ENCODE results near the gene RAPH1. TPM values are rescaled to one million over a fixed set of nuclear protein-coding genes. Genes with fewer than 3 reads are reported as not detected.
A peak's percentile ranks its signal among the peaks of the same experiment; 100 is the strongest.

The RAPH1 gene
- total RNA-seq, 1 donor from 2014 or later, result 71.6 TPM

DNA sequence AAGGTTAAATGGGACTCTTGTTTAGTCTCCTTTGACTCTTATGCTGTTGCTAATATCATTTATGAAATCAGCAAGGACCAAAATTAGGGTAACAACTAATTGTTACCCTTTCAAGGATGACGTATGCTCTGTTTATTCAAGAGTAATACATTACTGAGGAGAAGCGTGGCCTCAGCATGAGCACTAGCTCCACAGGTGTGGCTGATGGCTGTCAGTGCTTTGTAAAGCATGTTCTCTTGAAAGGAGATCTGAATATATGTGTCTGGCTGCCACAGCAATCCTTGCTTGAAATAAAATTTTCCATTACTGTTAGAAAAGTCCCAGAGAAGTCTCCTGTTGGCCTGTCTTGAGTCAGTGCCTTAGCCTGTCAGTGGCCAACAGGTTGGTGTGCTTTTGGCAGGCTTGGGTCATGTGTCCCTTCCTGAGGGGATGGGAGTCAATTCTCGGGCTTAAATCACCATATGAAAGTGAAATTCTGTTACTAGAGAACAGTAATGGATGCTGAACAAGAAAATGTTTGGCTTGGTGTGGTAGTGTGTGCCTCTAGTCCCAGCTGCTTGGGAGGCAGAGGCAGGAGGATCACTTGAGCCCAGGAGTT lies 174.2 kb downstream of the RAPH1 start:
- H3K4me3 Mint-ChIP-seq (ENCODE audit: unreplicated experiment), result no peak overlapping the region
- H3K4me1 Mint-ChIP-seq (ENCODE audit: low read depth), result peaks cover 10% of the 10 kb centered on the region
- TF ChIP-seq, protein P1, sequence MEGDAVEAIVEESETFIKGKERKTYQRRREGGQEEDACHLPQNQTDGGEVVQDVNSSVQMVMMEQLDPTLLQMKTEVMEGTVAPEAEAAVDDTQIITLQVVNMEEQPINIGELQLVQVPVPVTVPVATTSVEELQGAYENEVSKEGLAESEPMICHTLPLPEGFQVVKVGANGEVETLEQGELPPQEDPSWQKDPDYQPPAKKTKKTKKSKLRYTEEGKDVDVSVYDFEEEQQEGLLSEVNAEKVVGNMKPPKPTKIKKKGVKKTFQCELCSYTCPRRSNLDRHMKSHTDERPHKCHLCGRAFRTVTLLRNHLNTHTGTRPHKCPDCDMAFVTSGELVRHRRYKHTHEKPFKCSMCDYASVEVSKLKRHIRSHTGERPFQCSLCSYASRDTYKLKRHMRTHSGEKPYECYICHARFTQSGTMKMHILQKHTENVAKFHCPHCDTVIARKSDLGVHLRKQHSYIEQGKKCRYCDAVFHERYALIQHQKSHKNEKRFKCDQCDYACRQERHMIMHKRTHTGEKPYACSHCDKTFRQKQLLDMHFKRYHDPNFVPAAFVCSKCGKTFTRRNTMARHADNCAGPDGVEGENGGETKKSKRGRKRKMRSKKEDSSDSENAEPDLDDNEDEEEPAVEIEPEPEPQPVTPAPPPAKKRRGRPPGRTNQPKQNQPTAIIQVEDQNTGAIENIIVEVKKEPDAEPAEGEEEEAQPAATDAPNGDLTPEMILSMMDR (IDR thresholded peaks at IDR 0.05), result no peak
- H3K36me3 Mint-ChIP-seq (ENCODE audit: low read depth), result no peaks in the 10 kb centered on the region
- no peaks in the 10 kb centered on the region for H3K27me3 Mint-ChIP-seq (ENCODE audit: low read depth)
- no peaks in the 10 kb centered on the region for H3K9me3 Mint-ChIP-seq (ENCODE audit: low read depth)
- peak overlapping the region; percentile 6 for H3K27ac Mint-ChIP-seq (ENCODE audit: unreplicated experiment)
- no peak for DNase-seq (ENCODE audit: low spot score)

DNA sequence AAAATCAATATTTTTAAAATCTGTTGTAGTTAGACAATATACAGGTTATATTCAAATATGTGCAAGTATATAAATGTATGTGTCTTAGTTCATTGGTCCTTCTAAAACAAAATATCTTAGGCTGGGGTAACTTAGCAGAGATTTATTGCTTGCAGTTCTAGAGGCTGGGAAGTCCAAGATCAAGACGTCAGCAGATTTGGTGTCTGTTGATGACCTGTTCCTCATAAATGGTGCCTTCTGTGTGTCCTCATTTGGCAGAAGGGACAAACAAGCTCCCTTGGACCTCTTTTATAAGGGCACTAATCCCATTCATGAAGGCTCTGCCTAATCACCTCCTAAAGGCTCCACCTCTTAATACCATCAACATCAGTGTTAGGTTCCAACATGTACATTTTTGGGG lies 175.7 kb downstream of the RAPH1 start:
- H3K36me3 Mint-ChIP-seq (ENCODE audit: low read depth), result no peaks in the 10 kb centered on the region
- no peaks in the 10 kb centered on the region for H3K27me3 Mint-ChIP-seq (ENCODE audit: low read depth)
- TF ChIP-seq, protein P1 (IDR thresholded peaks at IDR 0.05), result no peak
- no peak overlapping the region for H3K4me3 Mint-ChIP-seq (ENCODE audit: unreplicated experiment)
- no peaks in the 10 kb centered on the region for H3K9me3 Mint-ChIP-seq (ENCODE audit: low read depth)
- no peak overlapping the region for H3K27ac Mint-ChIP-seq (ENCODE audit: unreplicated experiment)
- peaks cover 10% of the 10 kb centered on the region for H3K4me1 Mint-ChIP-seq (ENCODE audit: low read depth)
- no peak for DNase-seq (ENCODE audit: low spot score)

DNA sequence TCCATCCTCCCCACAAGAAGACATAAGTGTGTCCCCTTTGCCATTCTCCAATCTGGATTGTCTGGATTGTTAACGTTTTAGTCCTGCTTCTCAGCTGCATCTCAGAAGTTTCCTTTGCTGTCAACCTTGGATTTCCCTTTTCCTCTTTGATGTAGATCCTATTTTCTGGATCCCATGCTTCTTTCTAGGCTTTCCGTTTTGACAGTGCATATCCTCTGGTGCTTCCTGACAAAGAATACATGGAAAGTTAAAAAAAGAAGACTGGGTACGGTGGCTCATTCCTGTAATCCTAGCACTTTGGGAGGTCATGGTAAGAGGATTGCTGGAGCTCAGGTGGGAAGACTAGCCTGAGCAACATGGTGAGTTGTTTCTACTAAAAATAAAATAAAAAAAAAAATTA lies 180.1 kb downstream of the RAPH1 start:
- no peak for DNase-seq (ENCODE audit: low spot score)
- no peaks in the 10 kb centered on the region for H3K36me3 Mint-ChIP-seq (ENCODE audit: low read depth)
- no peak overlapping the region for H3K4me3 Mint-ChIP-seq (ENCODE audit: unreplicated experiment)
- H3K27me3 Mint-ChIP-seq (ENCODE audit: low read depth), result no peaks in the 10 kb centered on the region
- peak overlapping the region; percentile 23 for H3K27ac Mint-ChIP-seq (ENCODE audit: unreplicated experiment)
- TF ChIP-seq, protein P1 (IDR thresholded peaks at IDR 0.05), result no peak
- peaks cover 4% of the 10 kb centered on the region for H3K4me1 Mint-ChIP-seq (ENCODE audit: low read depth)
- no peaks in the 10 kb centered on the region for H3K9me3 Mint-ChIP-seq (ENCODE audit: low read depth)

DNA sequence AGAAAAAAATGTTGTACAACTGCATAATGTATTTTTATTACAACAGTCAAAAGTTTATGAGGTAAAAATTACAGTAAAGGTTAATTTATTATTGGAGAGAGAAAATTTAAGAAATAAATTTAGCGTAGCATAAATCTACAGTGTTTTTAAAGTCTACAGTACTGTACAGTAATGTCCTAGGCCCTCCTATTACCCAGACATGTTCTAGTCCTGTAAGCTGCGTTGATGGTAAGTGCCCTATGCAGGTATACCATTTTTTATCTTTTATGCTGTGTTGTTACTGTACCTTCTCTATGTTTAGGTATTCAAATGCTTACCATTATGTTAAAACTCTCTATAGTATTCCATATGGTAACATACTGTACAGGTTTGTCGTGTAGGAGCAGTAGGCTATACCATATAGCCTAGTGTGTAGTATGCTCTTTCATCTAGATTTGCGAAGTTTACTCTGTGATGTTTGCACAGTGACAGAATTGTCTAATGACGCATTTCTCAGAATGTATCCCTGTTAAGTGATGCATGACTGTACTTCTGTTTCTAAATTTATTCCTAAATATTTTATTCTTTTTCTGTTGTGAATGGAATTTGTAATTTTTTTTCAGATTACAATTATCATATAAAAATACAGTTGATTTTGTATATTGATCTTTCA lies 182.4 kb downstream of the RAPH1 start:
- TF ChIP-seq, protein P1 (IDR thresholded peaks at IDR 0.05), result no peak
- Mint-ChIP-seq H3K4me1 (ENCODE audit: low read depth) (no peaks in the 10 kb centered on the region), H3K9me3 (ENCODE audit: low read depth) (no peaks in the 10 kb centered on the region), H3K4me3 (ENCODE audit: unreplicated experiment) (no peak overlapping the region), H3K27me3 (ENCODE audit: low read depth) (no peaks in the 10 kb centered on the region), H3K27ac (ENCODE audit: unreplicated experiment) (no peak overlapping the region), H3K36me3 (ENCODE audit: low read depth) (no peaks in the 10 kb centered on the region)
- no peak for DNase-seq (ENCODE audit: low spot score)

DNA sequence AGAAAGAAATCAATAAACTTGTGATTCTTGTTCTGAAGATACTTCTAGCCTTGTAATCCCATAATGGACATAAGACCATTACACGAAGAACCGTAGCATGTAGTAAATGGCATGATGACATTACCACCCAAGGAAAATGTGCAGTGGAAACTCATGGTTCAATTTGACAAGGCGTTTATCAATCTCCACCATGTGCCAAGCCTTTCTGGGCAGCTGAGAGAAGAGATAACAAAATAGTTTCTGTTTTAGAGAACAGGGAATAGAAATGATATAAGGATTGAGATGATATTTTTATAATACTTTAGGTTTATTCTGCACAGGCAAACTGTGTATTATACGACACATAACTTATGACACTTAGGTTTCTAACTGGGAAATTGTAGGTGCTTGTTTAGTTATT lies 187.7 kb downstream of the RAPH1 start:
- Mint-ChIP-seq H3K9me3 (ENCODE audit: low read depth) (no peaks in the 10 kb centered on the region), H3K4me1 (ENCODE audit: low read depth) (no peaks in the 10 kb centered on the region), H3K4me3 (ENCODE audit: unreplicated experiment) (no peak overlapping the region), H3K36me3 (ENCODE audit: low read depth) (no peaks in the 10 kb centered on the region), H3K27me3 (ENCODE audit: low read depth) (no peaks in the 10 kb centered on the region), H3K27ac (ENCODE audit: unreplicated experiment) (no peak overlapping the region)
- TF ChIP-seq, protein P1 (IDR thresholded peaks at IDR 0.05), result no peak
- no peak for DNase-seq (ENCODE audit: low spot score)
